Chondrocyte (in vitro differentiated cells): ENCODE data around the gene SH2D1B. TPM values are rescaled to one million over a fixed set of nuclear protein-coding genes. Genes with fewer than 3 reads are reported as not detected.
"Not testable (repeated sequence)": the region's sequence is repeated elsewhere in the genome, so short reads cannot be mapped to it uniquely, and the experiment has no call there.

Experiments
- DNase-seq: peaks from one replicate; pipeline ENCODE4 v3.0.0; 2021; ENCODE audit warnings: mixed read lengths, low spot score
- H3K27ac Mint-ChIP-seq: one replicate; pipeline ENCODE4 v1.8.0; 2021; ENCODE audit warnings: mild to moderate bottlenecking, moderate library complexity, mixed read lengths; ENCODE audit not compliant: unreplicated experiment
- H3K27me3 Mint-ChIP-seq: 2 replicates; pipeline ENCODE4 v1.8.0; 2021; ENCODE audit warnings: low read depth, mixed read lengths
- H3K36me3 Mint-ChIP-seq: 2 replicates; pipeline ENCODE4 v1.8.0; 2021; ENCODE audit warnings: low read depth, mixed read lengths
- H3K4me1 Mint-ChIP-seq: 2 replicates; pipeline ENCODE4 v1.8.0; 2021; ENCODE audit warnings: low read depth, mild to moderate bottlenecking, mixed read lengths
- H3K4me3 Mint-ChIP-seq: one replicate; pipeline ENCODE4 v1.8.0; 2021; ENCODE audit warnings: mild to moderate bottlenecking, moderate library complexity, mixed read lengths; ENCODE audit not compliant: unreplicated experiment
- H3K9me3 Mint-ChIP-seq: 2 replicates; pipeline ENCODE4 v1.8.0; 2021; ENCODE audit warnings: low read depth, mixed read lengths
- total RNA-seq: library from RNA; stranded (reverse); gene quantifications from 3 replicates; pipeline ENCODE4 v1.2.1, GENCODE V29; 2021
- TF ChIP-seq, protein P1 (sequence below): fragments of 200-600 bp; sonication (generic); IDR thresholded peaks from 2 replicates; pipeline ENCODE4 v1.5.0; 2021; ENCODE audit warnings: antibody characterized with exemption, mild to moderate bottlenecking, moderate library complexity

Gene SH2D1B
- total RNA-seq, 1 donor from 2014 or later: not detected

DNA sequence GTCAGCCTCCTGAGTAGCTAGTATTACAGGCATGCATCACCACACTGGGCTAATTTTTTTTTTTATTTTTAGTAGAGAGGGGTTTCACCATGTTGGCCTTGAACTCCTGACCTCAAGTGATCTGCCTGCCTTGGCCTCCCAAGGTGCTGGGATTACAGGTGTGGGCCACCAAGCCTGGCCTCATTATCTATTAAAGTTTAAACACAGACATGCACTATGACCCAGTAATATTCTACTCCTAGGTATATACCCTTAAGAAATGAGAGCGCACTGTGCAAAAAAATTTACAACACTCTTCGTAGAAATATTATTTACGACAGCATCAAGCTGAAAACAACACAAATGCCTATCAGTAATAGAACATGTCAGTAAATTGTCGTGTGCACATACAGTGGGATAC is 18.6 kb upstream of the SH2D1B start:
- no peaks in the 10 kb centered on the region for H3K4me1 Mint-ChIP-seq
- no peaks in the 10 kb centered on the region for H3K36me3 Mint-ChIP-seq
- no peaks in the 10 kb centered on the region for H3K27me3 Mint-ChIP-seq
- no peak overlapping the region for H3K4me3 Mint-ChIP-seq
- TF ChIP-seq, protein P1, sequence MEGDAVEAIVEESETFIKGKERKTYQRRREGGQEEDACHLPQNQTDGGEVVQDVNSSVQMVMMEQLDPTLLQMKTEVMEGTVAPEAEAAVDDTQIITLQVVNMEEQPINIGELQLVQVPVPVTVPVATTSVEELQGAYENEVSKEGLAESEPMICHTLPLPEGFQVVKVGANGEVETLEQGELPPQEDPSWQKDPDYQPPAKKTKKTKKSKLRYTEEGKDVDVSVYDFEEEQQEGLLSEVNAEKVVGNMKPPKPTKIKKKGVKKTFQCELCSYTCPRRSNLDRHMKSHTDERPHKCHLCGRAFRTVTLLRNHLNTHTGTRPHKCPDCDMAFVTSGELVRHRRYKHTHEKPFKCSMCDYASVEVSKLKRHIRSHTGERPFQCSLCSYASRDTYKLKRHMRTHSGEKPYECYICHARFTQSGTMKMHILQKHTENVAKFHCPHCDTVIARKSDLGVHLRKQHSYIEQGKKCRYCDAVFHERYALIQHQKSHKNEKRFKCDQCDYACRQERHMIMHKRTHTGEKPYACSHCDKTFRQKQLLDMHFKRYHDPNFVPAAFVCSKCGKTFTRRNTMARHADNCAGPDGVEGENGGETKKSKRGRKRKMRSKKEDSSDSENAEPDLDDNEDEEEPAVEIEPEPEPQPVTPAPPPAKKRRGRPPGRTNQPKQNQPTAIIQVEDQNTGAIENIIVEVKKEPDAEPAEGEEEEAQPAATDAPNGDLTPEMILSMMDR: no peak
- H3K27ac Mint-ChIP-seq: no peak overlapping the region
- H3K9me3 Mint-ChIP-seq: no peaks in the 10 kb centered on the region
- DNase-seq: no peak

DNA sequence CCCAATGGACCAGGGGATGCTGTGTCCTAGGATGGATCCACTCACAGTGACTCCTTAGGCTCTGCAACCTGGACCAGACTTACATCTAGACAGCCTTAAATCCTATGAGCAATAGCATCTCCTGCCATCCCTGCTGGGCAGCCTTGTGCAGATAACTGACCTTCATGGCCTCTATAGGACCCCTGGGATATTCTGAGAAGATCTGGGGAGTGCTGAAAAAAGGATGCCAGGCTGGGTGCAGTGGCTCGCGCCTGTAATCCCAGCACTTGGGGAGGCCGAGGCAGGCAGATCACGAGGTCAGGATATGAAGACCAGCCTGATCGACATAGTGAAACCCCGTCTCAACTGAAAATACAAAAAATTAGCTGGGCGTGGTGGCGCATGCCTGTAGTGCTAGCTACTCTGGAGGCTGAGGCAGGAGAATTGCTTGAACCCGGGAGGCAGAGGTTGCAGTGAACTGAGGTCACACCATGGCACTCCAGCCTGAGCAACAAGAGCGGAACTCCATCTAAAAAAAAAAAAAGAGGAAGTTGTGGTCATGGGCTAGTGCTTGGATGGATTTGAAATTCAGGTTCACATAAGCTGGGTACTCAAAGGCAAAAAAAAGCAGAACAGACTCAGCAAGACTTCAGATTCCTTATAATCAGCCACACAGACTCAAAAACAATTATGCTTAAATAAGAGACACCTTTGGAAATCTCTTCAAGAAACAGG is 10.9 kb upstream of the SH2D1B start:
- Mint-ChIP-seq H3K4me1 (no peaks in the 10 kb centered on the region), H3K27ac (no peak overlapping the region), H3K9me3 (peaks cover 9% of the 10 kb centered on the region), H3K27me3 (no peaks in the 10 kb centered on the region), H3K4me3 (no peak overlapping the region), H3K36me3 (peaks cover 2% of the 10 kb centered on the region)
- TF ChIP-seq, protein P1: no peak
- no peak for DNase-seq

DNA sequence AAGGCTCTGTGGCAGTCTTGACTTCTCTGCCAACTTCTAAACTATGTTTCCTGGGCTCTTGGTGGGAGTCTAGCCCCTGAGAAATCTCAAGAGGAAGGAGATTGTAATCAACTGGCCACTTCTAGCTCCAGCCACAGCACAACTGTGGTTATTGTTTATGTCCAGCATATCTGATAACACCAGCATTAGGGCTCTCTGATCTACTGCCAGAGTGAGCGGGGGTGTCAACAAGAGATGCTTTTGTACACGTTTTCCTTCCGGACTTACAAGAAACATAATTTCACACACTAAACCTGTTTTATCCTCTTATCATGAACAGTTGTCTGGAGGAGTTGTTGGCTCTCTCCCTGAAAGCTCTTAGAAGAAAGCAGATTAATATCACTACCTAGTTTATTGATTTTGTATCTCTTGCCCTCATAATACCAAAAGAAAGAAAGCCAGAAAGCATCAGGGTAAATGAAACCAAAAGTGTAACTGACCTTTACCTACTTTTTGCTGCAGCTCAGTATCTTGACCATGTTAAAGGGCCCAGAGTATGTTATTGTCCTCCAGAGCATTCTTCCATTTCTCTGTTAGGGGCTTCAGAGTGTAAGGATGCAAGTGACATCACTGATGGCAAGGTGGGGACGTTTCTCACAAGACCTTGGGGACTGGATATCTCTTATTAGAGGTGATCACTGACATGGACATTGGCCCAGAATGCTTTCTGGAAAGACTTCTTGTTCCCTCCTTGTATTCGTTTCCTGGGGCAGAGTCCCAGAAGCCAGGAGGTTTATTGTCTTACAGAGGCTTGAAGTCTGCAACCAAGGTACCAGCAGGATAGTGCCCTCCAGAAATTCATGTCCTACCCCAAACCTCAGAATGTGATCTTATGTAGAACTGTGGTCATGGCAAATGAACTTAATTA is 9.6 kb upstream of the SH2D1B start:
- no peak overlapping the region for H3K27ac Mint-ChIP-seq
- TF ChIP-seq, protein P1: no peak
- H3K4me1 Mint-ChIP-seq: no peaks in the 10 kb centered on the region
- H3K4me3 Mint-ChIP-seq: no peak overlapping the region
- H3K9me3 Mint-ChIP-seq: peaks cover 9% of the 10 kb centered on the region
- peaks cover 2% of the 10 kb centered on the region for H3K36me3 Mint-ChIP-seq
- H3K27me3 Mint-ChIP-seq: no peaks in the 10 kb centered on the region
- DNase-seq: no peak

DNA sequence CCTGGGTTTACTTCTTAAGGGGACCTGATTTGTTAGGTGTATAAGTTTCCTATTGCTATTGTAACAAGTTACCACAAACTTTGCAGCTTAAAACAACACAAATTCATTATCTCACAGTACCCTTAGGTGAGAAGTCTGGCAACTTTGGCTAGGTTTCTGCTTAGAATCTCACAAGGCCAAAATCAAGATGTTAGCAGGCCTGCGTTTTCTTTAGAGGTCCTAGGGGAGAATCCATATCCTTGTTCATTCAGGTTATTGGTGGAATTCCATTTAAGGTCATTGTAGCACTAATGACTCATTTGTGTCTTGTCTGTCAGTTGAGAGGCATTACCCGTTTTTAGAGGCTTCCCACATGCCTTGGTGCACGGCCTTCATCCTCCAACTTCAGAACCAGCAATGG is 8.2 kb upstream of the SH2D1B start:
- no peaks in the 10 kb centered on the region for H3K27me3 Mint-ChIP-seq
- H3K4me1 Mint-ChIP-seq: no peaks in the 10 kb centered on the region
- H3K36me3 Mint-ChIP-seq: peaks cover 2% of the 10 kb centered on the region
- H3K9me3 Mint-ChIP-seq: peaks cover 19% of the 10 kb centered on the region
- H3K27ac Mint-ChIP-seq: no peak overlapping the region
- no peak for DNase-seq
- TF ChIP-seq, protein P1: no peak
- H3K4me3 Mint-ChIP-seq: no peak overlapping the region

DNA sequence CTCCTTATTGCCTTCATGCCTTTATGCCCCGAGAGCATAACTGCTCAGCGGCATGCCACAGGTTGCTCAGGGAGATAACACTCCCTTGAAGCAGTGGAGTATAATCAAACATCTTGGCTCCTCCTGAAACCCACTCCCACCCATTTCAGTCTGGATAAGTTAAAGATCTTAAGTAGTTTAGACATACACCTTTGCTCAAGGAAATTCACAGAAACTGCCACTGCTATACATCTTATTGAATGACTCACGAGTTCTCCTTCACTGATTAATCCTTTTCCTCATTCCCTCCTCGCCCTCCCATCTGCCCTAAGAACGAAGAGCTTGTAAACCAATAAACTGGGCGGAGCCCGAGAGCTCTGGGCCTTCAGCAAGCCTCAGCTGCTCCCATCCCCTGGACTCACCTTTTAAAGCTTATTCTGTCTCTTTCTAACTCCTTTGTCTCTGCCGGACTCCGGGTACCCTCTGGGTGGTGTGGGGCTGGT is 7.6 kb upstream of the SH2D1B start:
- H3K4me1 Mint-ChIP-seq, DNase-seq, H3K27ac Mint-ChIP-seq, H3K36me3 Mint-ChIP-seq, H3K27me3 Mint-ChIP-seq, H3K4me3 Mint-ChIP-seq: not testable (repeated sequence)
- H3K9me3 Mint-ChIP-seq: peaks cover 20% of the 10 kb centered on the region

DNA sequence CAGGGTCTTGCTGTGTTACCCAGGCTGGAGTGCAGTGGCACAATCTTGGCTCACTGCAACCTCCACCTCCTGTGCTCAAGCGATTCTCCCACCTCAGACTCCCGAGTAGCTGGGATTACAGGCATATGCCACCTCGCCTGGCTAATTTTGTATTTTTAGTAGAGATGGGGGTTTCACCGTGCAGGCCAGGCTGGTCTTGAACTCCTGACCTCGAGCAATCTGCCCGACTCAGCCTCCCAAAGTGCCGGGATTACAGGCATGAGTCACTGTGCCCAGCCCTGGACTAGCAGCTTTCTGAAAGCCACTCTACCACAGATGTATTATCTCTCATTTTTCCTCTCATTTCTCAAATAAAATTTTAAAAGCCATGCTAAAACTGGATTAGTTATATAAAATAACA is 6.6 kb upstream of the SH2D1B start:
- not testable (repeated sequence) for DNase-seq, H3K4me1 Mint-ChIP-seq, H3K27ac Mint-ChIP-seq, H3K27me3 Mint-ChIP-seq, H3K4me3 Mint-ChIP-seq, H3K36me3 Mint-ChIP-seq
- H3K9me3 Mint-ChIP-seq: peaks cover 17% of the 10 kb centered on the region
